H9 (cell line): ENCODE results near the gene PAM. TPM values are rescaled to one million over a fixed set of nuclear protein-coding genes. Genes with fewer than 3 reads are reported as not detected.

ENCODE experiments used
- DNase-seq: peaks from one replicate; pipeline ENCODE4 v3.0.0-alpha.2; 2017
- H2AFZ ChIP-seq: one replicate; pipeline ENCODE4 v1.6.1; 2013; ENCODE audit warnings: mild to moderate bottlenecking, low read length, control low read depth, moderate library complexity
- H2AK5ac ChIP-seq: 2 replicates; pipeline ENCODE4 v1.6.1; 2013; ENCODE audit warnings: low read length, control low read depth, mixed read lengths; ENCODE audit not compliant: insufficient read length
- H2BK120ac ChIP-seq: one replicate; pipeline ENCODE4 v1.6.1; 2013; ENCODE audit warnings: low read depth, mild to moderate bottlenecking, low read length, control low read depth, inconsistent platforms; ENCODE audit not compliant: poor library complexity, severe bottlenecking
- H2BK12ac ChIP-seq: 2 replicates; pipeline ENCODE4 v1.6.1; 2013; ENCODE audit warnings: low read length, control low read depth, mixed read lengths, low read depth; ENCODE audit not compliant: insufficient read length
- H2BK15ac ChIP-seq: 2 replicates; pipeline ENCODE4 v1.6.1; 2013; ENCODE audit warnings: low read depth, low read length, control low read depth
- H2BK20ac ChIP-seq: one replicate; pipeline ENCODE4 v1.6.1; 2013; ENCODE audit warnings: low read depth, mild to moderate bottlenecking, low read length, control low read depth, inconsistent platforms; ENCODE audit not compliant: poor library complexity, severe bottlenecking
- H2BK5ac ChIP-seq: 2 replicates; pipeline ENCODE4 v1.6.1; 2013; ENCODE audit warnings: low read length, control low read depth, mixed read lengths; ENCODE audit not compliant: insufficient read length
- H3K14ac ChIP-seq: 2 replicates; pipeline ENCODE4 v1.6.1; 2013; ENCODE audit warnings: low read length, control low read depth; ENCODE audit not compliant: insufficient read depth
- H3K18ac ChIP-seq: 2 replicates; pipeline ENCODE4 v1.6.1; 2013; ENCODE audit warnings: low read depth, mild to moderate bottlenecking, mixed read lengths, low read length, control low read depth; ENCODE audit not compliant: insufficient read length
- H3K23ac ChIP-seq: 2 replicates; pipeline ENCODE4 v1.6.1; 2013; ENCODE audit warnings: low read length, control low read depth, mixed read lengths, low read depth; ENCODE audit not compliant: insufficient read length
- H3K23me2 ChIP-seq: 2 replicates; pipeline ENCODE4 v1.6.1; 2013; ENCODE audit warnings: low read depth, mild to moderate bottlenecking, mixed read lengths, low read length, control low read depth; ENCODE audit not compliant: insufficient read length, poor library complexity, severe bottlenecking
- H3K27ac ChIP-seq: 2 replicates; pipeline ENCODE4 v1.5.1; 2013; ENCODE audit warnings: low read length, control low read depth, mixed read lengths, low read depth; ENCODE audit not compliant: insufficient read length
- H3K27me3 ChIP-seq: 2 replicates; pipeline ENCODE4 v1.6.1; 2013; ENCODE audit warnings: low read length, control low read depth, inconsistent platforms; ENCODE audit not compliant: insufficient read depth
- H3K4ac ChIP-seq: 2 replicates; pipeline ENCODE4 v1.6.1; 2013; ENCODE audit warnings: low read depth, mild to moderate bottlenecking, control low read depth, inconsistent platforms, low read length, moderate library complexity
- H3K4me1 ChIP-seq: 2 replicates; pipeline ENCODE4 v1.6.1; 2013; ENCODE audit warnings: low read length, control low read depth, inconsistent platforms; ENCODE audit not compliant: insufficient read depth
- H3K4me2 ChIP-seq: 2 replicates; pipeline ENCODE4 v1.6.1; 2013; ENCODE audit warnings: low read length, control low read depth, mixed read lengths; ENCODE audit not compliant: insufficient read length, insufficient read depth
- H3K56ac ChIP-seq: 2 replicates; pipeline ENCODE4 v1.6.1; 2013; ENCODE audit warnings: low read depth, mild to moderate bottlenecking, mixed read lengths, low read length, control low read depth; ENCODE audit not compliant: insufficient read length
- H3K79me1 ChIP-seq: 2 replicates; pipeline ENCODE4 v1.6.1; 2013; ENCODE audit warnings: low read depth, mild to moderate bottlenecking, moderate library complexity, low read length, control low read depth, inconsistent platforms; ENCODE audit not compliant: insufficient read depth, poor library complexity, severe bottlenecking
- H3K79me2 ChIP-seq: 2 replicates; pipeline ENCODE4 v1.6.1; 2013; ENCODE audit warnings: low read length, control low read depth, inconsistent platforms; ENCODE audit not compliant: insufficient read depth
- H3K9ac ChIP-seq: 2 replicates; pipeline ENCODE4 v1.6.1; 2013; ENCODE audit warnings: low read length, control low read depth, mixed read lengths; ENCODE audit not compliant: insufficient read length; ENCODE audit errors: extremely low read depth
- H3K9me3 ChIP-seq: one replicate; pipeline ENCODE4 v1.6.1; 2013; ENCODE audit warnings: low read depth, low read length, inconsistent platforms; ENCODE audit not compliant: control insufficient read depth
- H3T11ph ChIP-seq: one replicate; pipeline ENCODE4 v1.6.1; 2013; ENCODE audit warnings: mild to moderate bottlenecking, low read length, control low read depth, inconsistent platforms
- H4K20me1 ChIP-seq: one replicate; pipeline ENCODE4 v1.6.1; 2013; ENCODE audit not compliant: control insufficient read depth, insufficient read length, insufficient read depth
- H4K5ac ChIP-seq: 2 replicates; pipeline ENCODE4 v1.6.1; 2013; ENCODE audit warnings: low read depth, mild to moderate bottlenecking, mixed read lengths, low read length, control low read depth; ENCODE audit not compliant: insufficient read length
- H4K8ac ChIP-seq: replicated peaks from 2 replicates; pipeline ENCODE4 v1.6.1; 2013; ENCODE audit warnings: low read length, control low read depth, mixed read lengths, low read depth; ENCODE audit not compliant: insufficient read length
- H4K91ac ChIP-seq: 2 replicates; pipeline ENCODE4 v1.6.1; 2013; ENCODE audit warnings: low read depth, mild to moderate bottlenecking, moderate library complexity, mixed read lengths, low read length, control low read depth; ENCODE audit not compliant: insufficient read length
- H3K27ac Mint-ChIP-seq, 3 experiments: 2 replicates in 2 of 3; 3 replicates in 1 of 3; pipeline ENCODE4 v1.8.0; 2020 to 2021; ENCODE audit warnings: mixed read lengths in 3 of 3, mild to moderate bottlenecking in 1 of 3, moderate library complexity in 1 of 3
- H3K27me3 Mint-ChIP-seq: 2 replicates; pipeline ENCODE4 v1.8.0; 2021; ENCODE audit warnings: low read depth, mild to moderate bottlenecking, moderate library complexity, mixed read lengths
- H3K36me3 Mint-ChIP-seq, 3 experiments: 2 replicates in 2 of 3; 3 replicates in 1 of 3; pipeline ENCODE4 v1.8.0; 2020 to 2021; ENCODE audit warnings: low read depth in 3 of 3, mixed read lengths in 3 of 3; ENCODE audit not compliant: insufficient read depth in 1 of 3
- H3K4me1 Mint-ChIP-seq, 2 experiments: 2 replicates each; pipeline ENCODE4 v1.8.0; 2020; ENCODE audit warnings: mixed read lengths in 2 of 2
- H3K4me3 Mint-ChIP-seq, 2 experiments: 2 replicates in 1 of 2; 3 replicates in 1 of 2; pipeline ENCODE4 v1.8.0; 2020 to 2021; ENCODE audit warnings: mild to moderate bottlenecking in 2 of 2, mixed read lengths in 2 of 2, moderate library complexity in 1 of 2
- H3K9me3 Mint-ChIP-seq, 2 experiments: 2 replicates in 1 of 2; 3 replicates in 1 of 2; pipeline ENCODE4 v1.8.0; 2020; ENCODE audit warnings: mild to moderate bottlenecking in 2 of 2, mixed read lengths in 2 of 2, moderate library complexity in 1 of 2
- CTCF ChIP-seq: fragments of 200-600 bp; sonication (generic); conservative IDR thresholded peaks from 3 replicates; pipeline ENCODE4 v1.8.0; 2021; ENCODE audit warnings: antibody characterized with exemption, mild to moderate bottlenecking
- WGBS: extraction: QIAGEN DNeasy Blood & Tissue Kit; methylation state at CpG from one replicate; pipeline ENCODE4 v1.1.7; 2013; ENCODE audit warnings: missing lambda C conversion rate, low lambda C conversion rate, mixed read lengths; ENCODE audit not compliant: insufficient read length; ENCODE audit errors: extremely low coverage; 5-methylcytosine and 5-hydroxymethylcytosine counted together
- total RNA-seq: library from RNA; stranded (reverse); gene quantifications from 2 replicates; pipeline ENCODE4 v1.2.1, GENCODE V29; 2021

PAM gene
- total RNA-seq, 1 experiment from 2014 or later, result 31.5 TPM

- no peak overlapping the region for H4K91ac ChIP-seq
- no peaks in the 10 kb centered on the region for H3K9me3 ChIP-seq
- Mint-ChIP-seq H3K9me3 (no peaks in the 10 kb centered on the region), H3K27ac (no peak overlapping the region), H3K36me3 (no peaks in the 10 kb centered on the region), H3K4me1 (peaks cover 3 to 5% of the 10 kb centered on the region in 2 experiments; a peak in 3 of 4 replicates), H3K4me3 (no peak overlapping the region), H3K27me3 (no peaks in the 10 kb centered on the region)
- H3K27ac ChIP-seq, result no peak overlapping the region
- H3K4me2 ChIP-seq, result no peak overlapping the region
- H2AFZ ChIP-seq, result no peak overlapping the region
- no peak for DNase-seq
- H3K14ac ChIP-seq, result no peak overlapping the region
- no peak overlapping the region for H3K56ac ChIP-seq
- no peak for TF ChIP-seq CTCF
- no peak overlapping the region for H2BK20ac ChIP-seq
- H3K27me3 ChIP-seq, result no peaks in the 10 kb centered on the region
- H2BK5ac ChIP-seq, result no peak overlapping the region
- no peak overlapping the region for H4K5ac ChIP-seq
- H3T11ph ChIP-seq, result no peak overlapping the region
- WGBS, result no CpG with 5 or more reads among the region's 2 CpGs
- no peaks in the 10 kb centered on the region for H3K23me2 ChIP-seq
- H3K18ac ChIP-seq, result no peak overlapping the region
- H2BK12ac ChIP-seq, result no peak overlapping the region
- no peak overlapping the region for H3K9ac ChIP-seq
- H3K79me1 ChIP-seq, result no peaks in the 10 kb centered on the region
- H2AK5ac ChIP-seq, result no peak overlapping the region
- no peak overlapping the region for H3K4ac ChIP-seq
- H4K20me1 ChIP-seq, result no peaks in the 10 kb centered on the region
- H2BK15ac ChIP-seq, result no peak overlapping the region
- H3K79me2 ChIP-seq, result no peaks in the 10 kb centered on the region
- H2BK120ac ChIP-seq, result no peak overlapping the region
- H4K8ac ChIP-seq, result no peak overlapping the region
- no peak overlapping the region for H3K23ac ChIP-seq
- 0 out of 2 replicates have a peak, but pooled peaks cover 3% of the 10 kb centered on the region for H3K4me1 ChIP-seq
Observed at GRCh38 chr5:102713278-102713677, 41.8 kb upstream of the PAM start.
